ENCODE measurements around the gene EXOSC5. TPM values are rescaled to one million over a fixed set of nuclear protein-coding genes. Genes with fewer than 3 reads are reported as not detected.
A peak's percentile ranks its signal among the peaks of the same experiment; 100 is the strongest.

EXOSC5 gene
- total RNA-seq, 4 donors from 2014 or later, result 11.4 to 16.0 (median 14.2) TPM

DNA sequence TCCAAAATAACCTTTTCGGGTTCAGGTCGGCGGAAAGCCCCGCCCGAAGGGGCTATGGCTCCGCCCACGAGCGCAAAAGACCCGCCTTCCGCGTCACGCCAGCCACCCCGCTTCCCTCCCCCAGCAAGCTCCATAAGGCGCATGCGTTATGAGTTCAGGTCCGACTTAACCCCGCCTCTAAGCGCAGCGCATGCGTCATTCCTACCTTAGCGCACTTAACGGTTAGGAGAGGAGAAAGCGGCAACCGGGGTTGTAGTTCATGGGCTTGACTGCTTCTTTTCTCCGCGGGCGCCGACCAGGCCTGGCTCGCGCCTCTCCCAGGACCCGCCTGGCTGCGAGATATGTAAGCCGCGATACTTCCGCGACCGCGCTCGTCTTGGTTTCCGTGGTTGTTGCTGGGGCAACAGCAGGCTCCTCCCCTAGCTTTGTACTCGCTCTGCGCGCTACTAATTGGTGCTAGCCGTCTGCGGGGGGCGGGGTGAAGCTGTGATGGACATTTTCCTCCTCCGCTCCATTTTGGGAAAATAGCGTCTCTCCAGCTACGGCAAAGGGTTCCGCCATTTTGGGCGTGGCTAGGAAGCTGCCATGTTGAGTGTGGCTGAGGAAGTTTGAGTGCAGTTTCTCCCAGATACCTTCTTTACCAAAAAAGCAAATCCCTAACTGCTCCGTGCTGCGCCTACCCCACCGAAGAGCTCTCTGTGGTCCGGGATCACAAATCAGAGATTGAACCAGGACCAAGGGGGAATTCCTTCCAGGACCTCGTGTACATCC lies 33.2 kb downstream of the EXOSC5 start, which contains the start of gene B9D2:
TSS of gene B9D2 (minus strand) at position 397 of the 771 bp plus-strand sequence. CDS start 630 bp downstream, outside the sequence.
- Histone ChIP-seq H3K27me3 (no peaks in the 10 kb centered on the region), H3K27ac (peak within 1 kb of the TSS; percentile 91 to 100 (median 98)), H3K9me3 (no peaks in the 10 kb centered on the region), H3K4me1 (peaks cover 0 to 26% (median 0%) of the 10 kb centered on the region in 3 donors), H3K4me3 (peak within 1 kb of the TSS; percentile 71 to 78), H3K36me3 (peaks cover 0 to 4% of the 10 kb centered on the region in 2 donors)
- WGBS, 2 donors (ENCODE audit: low coverage in 1 of 2), result 0% methylated on average over 11 of the region's 56 CpGs; no CpG with 5 or more reads in 1 of the 2 donors
- ATAC-seq, result peak; percentile 98
- TF ChIP-seq POLR2AphosphoS5 (IDR thresholded peaks at IDR 0.05) (peak; percentile 62), EP300 (IDR thresholded peaks at IDR 0.05) (no peak), POLR2A (IDR thresholded peaks at IDR 0.05) (peak; percentile 42 to 44)

GRCh38 chr19:41363371-41363752 lies 33.8 kb downstream of the EXOSC5 start:
- WGBS, 2 donors (ENCODE audit: low coverage in 1 of 2), result 44 to 70% methylated on average over 4 to 6 of the region's 6 CpGs
- no peak for ATAC-seq

GRCh38 chr19:41362143-41362847 lies 34.9 kb downstream of the EXOSC5 start:
- peaks cover 0 to 26% (median 0%) of the 10 kb centered on the region in 3 donors for H3K4me1 ChIP-seq
- TF ChIP-seq CTCF (IDR thresholded peaks at IDR 0.05) (no peak), POLR2AphosphoS5 (IDR thresholded peaks at IDR 0.05) (no peak), EP300 (IDR thresholded peaks at IDR 0.05) (no peak), POLR2A (IDR thresholded peaks at IDR 0.05) (no peak)
- no peaks in the 10 kb centered on the region for H3K36me3 ChIP-seq
- no peak overlapping the region for H3K4me3 ChIP-seq
- H3K27me3 ChIP-seq, result no peaks in the 10 kb centered on the region
- no peak for ATAC-seq
- no peaks in the 10 kb centered on the region for H3K9me3 ChIP-seq
- 77 to 93% methylated on average over 5 to 8 of the region's 10 CpGs for WGBS, 2 donors (ENCODE audit: low coverage in 1 of 2)
- no peak overlapping the region for H3K27ac ChIP-seq

More at GRCh38 chr19:41363371-41363752, 33.8 kb downstream of the EXOSC5 start:
- H3K27me3 ChIP-seq, result no peaks in the 10 kb centered on the region
- H3K9me3 ChIP-seq, result no peaks in the 10 kb centered on the region
- H3K27ac ChIP-seq, result peak overlapping the region; percentile 91 to 100 (median 98)
- TF ChIP-seq POLR2AphosphoS5 (IDR thresholded peaks at IDR 0.05), result no peak
- TF ChIP-seq EP300 (IDR thresholded peaks at IDR 0.05), result no peak
- TF ChIP-seq CTCF (IDR thresholded peaks at IDR 0.05), result no peak
- TF ChIP-seq POLR2A (IDR thresholded peaks at IDR 0.05), result no peak
- peaks cover 0 to 26% (median 0%) of the 10 kb centered on the region in 3 donors for H3K4me1 ChIP-seq
- peaks cover 0 to 4% of the 10 kb centered on the region in 2 donors for H3K36me3 ChIP-seq
- peak overlapping the region; percentile 71 to 78 for H3K4me3 ChIP-seq

DNA sequence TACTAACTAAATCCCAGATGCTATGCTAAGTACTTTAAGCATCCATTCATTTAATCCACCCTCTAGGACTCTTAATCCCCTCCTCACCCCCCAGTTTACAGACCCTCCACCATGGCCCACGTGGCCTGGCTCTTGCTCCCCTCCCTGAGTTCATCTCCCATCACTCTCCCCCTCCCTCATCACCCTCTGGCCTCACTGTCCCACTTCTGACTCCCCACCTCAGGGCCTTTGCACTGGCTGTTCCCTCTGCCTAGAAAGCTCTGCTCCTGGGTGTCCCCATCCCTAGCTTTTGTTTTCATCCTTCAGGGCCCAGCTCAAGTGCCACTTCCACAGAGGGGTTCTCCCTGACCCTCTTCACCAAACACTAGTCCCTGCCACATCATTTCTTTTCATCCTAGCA lies 37.4 kb downstream of the EXOSC5 start:
- Histone ChIP-seq H3K9me3 (no peaks in the 10 kb centered on the region), H3K4me1 (peaks cover 0 to 28% (median 0%) of the 10 kb centered on the region in 3 donors), H3K4me3 (no peak overlapping the region), H3K36me3 (no peaks in the 10 kb centered on the region), H3K27ac (no peak overlapping the region), H3K27me3 (no peaks in the 10 kb centered on the region)
- TF ChIP-seq POLR2A (IDR thresholded peaks at IDR 0.05) (no peak), CTCF (IDR thresholded peaks at IDR 0.05) (no peak), EP300 (IDR thresholded peaks at IDR 0.05) (no peak), POLR2AphosphoS5 (IDR thresholded peaks at IDR 0.05) (no peak)
- no peak for ATAC-seq
- WGBS, 2 donors (ENCODE audit: low coverage in 1 of 2), result 83% methylated on average over 1 of the region's 1 CpG; no CpG with 5 or more reads in 1 of the 2 donors

GRCh38 chr19:41357746-41358145 lies 39.4 kb downstream of the EXOSC5 start:
- no peak overlapping the region for H3K27ac ChIP-seq
- ATAC-seq, result no peak
- H3K36me3 ChIP-seq, result no peaks in the 10 kb centered on the region
- H3K4me1 ChIP-seq, result peaks cover 0 to 28% (median 0%) of the 10 kb centered on the region in 3 donors
- TF ChIP-seq POLR2AphosphoS5 (IDR thresholded peaks at IDR 0.05) (no peak), CTCF (IDR thresholded peaks at IDR 0.05) (no peak), POLR2A (IDR thresholded peaks at IDR 0.05) (no peak), EP300 (IDR thresholded peaks at IDR 0.05) (no peak)
- WGBS, 2 donors (ENCODE audit: low coverage in 1 of 2), result 100% methylated on average over 2 of the region's 13 CpGs; no CpG with 5 or more reads in 1 of the 2 donors
- H3K4me3 ChIP-seq, result no peak overlapping the region
- no peaks in the 10 kb centered on the region for H3K9me3 ChIP-seq
- no peaks in the 10 kb centered on the region for H3K27me3 ChIP-seq
